Gastroesophageal sphincter (tissue), 3 donors: ENCODE measurements around the gene MEPE.

ENCODE experiments used
- CTCF ChIP-seq, 4 experiments: fragments of 200-600 bp in 2 of 4; fragments of 450-650 bp in 2 of 4; sonication (generic) in 1 of 4; IDR thresholded peaks; one replicate each; pipeline ENCODE4 v1.5.1; 2017 to 2019; ENCODE audit warnings: antibody characterized with exemption in 4 of 4, mild to moderate bottlenecking in 2 of 4, moderate library complexity in 2 of 4
- EP300 ChIP-seq: sonication (generic); formaldehyde crosslinking; IDR thresholded peaks from one replicate; pipeline ENCODE4 v1.6.1; 2017; ENCODE audit warnings: antibody characterized with exemption, mild to moderate bottlenecking
- POLR2A ChIP-seq, 2 donors: fragments of 450-650 bp; IDR thresholded peaks; one replicate each; pipeline ENCODE4 v1.6.1; 2017; ENCODE audit warnings: antibody characterized with exemption in 2 of 2, mild to moderate bottlenecking in 2 of 2, moderate library complexity in 1 of 2
- POLR2AphosphoS5 ChIP-seq: sonication (generic); formaldehyde crosslinking; IDR thresholded peaks from one replicate; pipeline ENCODE4 v1.6.1; 2017; ENCODE audit warnings: antibody characterized with exemption

- TF ChIP-seq POLR2AphosphoS5 (no peak), CTCF (IDR thresholded peaks at IDR 0.05) (no peak), POLR2A (IDR thresholded peaks at IDR 0.05) (no peak), EP300 (no peak)
Observed at GRCh38 chr4:87819281-87819919, 13.4 kb upstream of the MEPE start.
